Measurements from ENCODE around the gene PLOD2.

Gene PLOD2

GRCh38 chr3:146092230-146092629 is 68.8 kb downstream of the PLOD2 start:
- DNase-seq: no peak

- DNase-seq: no peak
These were observed 69.6 kb downstream of the PLOD2 start for GRCh38 chr3:146091397-146091796.

GRCh38 chr3:146090521-146090920 is 70.5 kb downstream of the PLOD2 start:
- DNase-seq: no peak

- no peak for DNase-seq
These were observed 72.1 kb downstream of the PLOD2 start for GRCh38 chr3:146088840-146089239.

GRCh38 chr3:146087116-146087515 is 73.9 kb downstream of the PLOD2 start:
- DNase-seq: no peak

- no peak for DNase-seq
These were observed 74.8 kb downstream of the PLOD2 start for GRCh38 chr3:146086211-146086610.

- no peak for DNase-seq
These were observed 75.3 kb downstream of the PLOD2 start for GRCh38 chr3:146085678-146086077.

- no peak for DNase-seq
These were observed 80.4 kb downstream of the PLOD2 start for GRCh38 chr3:146080578-146080977.

- DNase-seq: no peak
These were observed 83.0 kb downstream of the PLOD2 start for GRCh38 chr3:146078031-146078430.

- no peak for DNase-seq
These were observed 83.8 kb downstream of the PLOD2 start for GRCh38 chr3:146077181-146077580.

GRCh38 chr3:146072824-146073223 is 88.2 kb downstream of the PLOD2 start:
- no peak for DNase-seq

GRCh38 chr3:146072061-146072460 is 88.9 kb downstream of the PLOD2 start:
- DNase-seq: no peak

GRCh38 chr3:146071632-146072031 is 89.4 kb downstream of the PLOD2 start:
- DNase-seq: no peak

- DNase-seq: no peak
These were observed 93.9 kb downstream of the PLOD2 start for GRCh38 chr3:146067048-146067447.

GRCh38 chr3:146065573-146066006 is 95.4 kb downstream of the PLOD2 start:
- no peak for DNase-seq

GRCh38 chr3:146058241-146058640 is 102.7 kb downstream of the PLOD2 start:
- no peak for DNase-seq

GRCh38 chr3:146052791-146053310 is 108.1 kb downstream of the PLOD2 start:
- no peak for DNase-seq

GRCh38 chr3:146052056-146052790 is 108.8 kb downstream of the PLOD2 start:
- DNase-seq: no peak

- DNase-seq: no peak
These were observed 110.3 kb downstream of the PLOD2 start for GRCh38 chr3:146050691-146051090.

- no peak for DNase-seq
These were observed 113.5 kb downstream of the PLOD2 start for GRCh38 chr3:146047485-146047884.

GRCh38 chr3:146044046-146044445 is 116.9 kb downstream of the PLOD2 start:
- DNase-seq: no peak

- DNase-seq: no peak
These were observed 120.4 kb downstream of the PLOD2 start for GRCh38 chr3:146040630-146041029.

GRCh38 chr3:146037697-146038096 is 123.3 kb downstream of the PLOD2 start:
- no peak for DNase-seq

- DNase-seq: no peak
These were observed 124.7 kb downstream of the PLOD2 start for GRCh38 chr3:146036281-146036680.

GRCh38 chr3:146035366-146035765 is 125.6 kb downstream of the PLOD2 start:
- no peak for DNase-seq

Measured in GF-D8 (cell line).